Right lobe of liver (tissue), 4 donors: Measurements from ENCODE around the gene SQSTM1.
"Not testable (repeated sequence)": the region's sequence is repeated elsewhere in the genome, so short reads cannot be mapped to it uniquely, and the experiment has no call there.

ENCODE experiments used
- CTCF ChIP-seq, 4 donors: fragments of 200-600 bp in 3 of 4; fragments of 450-650 bp in 1 of 4; IDR thresholded peaks; one replicate each; pipeline versions ENCODE4 v1.5.1 to v1.8.0; 2016 to 2022; ENCODE audit warnings: antibody characterized with exemption in 4 of 4, mild to moderate bottlenecking in 2 of 4
- POLR2A ChIP-seq: fragments of 450-650 bp; IDR thresholded peaks from one replicate; pipeline ENCODE4 v1.6.1; 2017; ENCODE audit warnings: antibody characterized with exemption, mild to moderate bottlenecking
- donor health status: DM: no; HTN: no; CAD: no.
- donor health status: DM: no; HTN: no; CAD: no.
- donor health status: DM: no; HTN: yes; CAD: no.

- TF ChIP-seq POLR2A; CTCF (IDR thresholded peaks at IDR 0.05): not testable (repeated sequence)
Observed at GRCh38 chr5:179871533-179871932, 50.8 kb downstream of the SQSTM1 start.
